Chondrocyte (in vitro differentiated cells): Measurements from ENCODE around the gene HYAL3. TPM values are rescaled to one million over a fixed set of nuclear protein-coding genes. Genes with fewer than 3 reads are reported as not detected.

Experiments used
- DNase-seq: peaks from one replicate; pipeline ENCODE4 v3.0.0; 2021; ENCODE audit warnings: mixed read lengths, low spot score
- H3K27ac Mint-ChIP-seq: one replicate; pipeline ENCODE4 v1.8.0; 2021; ENCODE audit warnings: mild to moderate bottlenecking, moderate library complexity, mixed read lengths; ENCODE audit not compliant: unreplicated experiment
- H3K27me3 Mint-ChIP-seq: 2 replicates; pipeline ENCODE4 v1.8.0; 2021; ENCODE audit warnings: low read depth, mixed read lengths
- H3K36me3 Mint-ChIP-seq: 2 replicates; pipeline ENCODE4 v1.8.0; 2021; ENCODE audit warnings: low read depth, mixed read lengths
- H3K4me1 Mint-ChIP-seq: 2 replicates; pipeline ENCODE4 v1.8.0; 2021; ENCODE audit warnings: low read depth, mild to moderate bottlenecking, mixed read lengths
- H3K4me3 Mint-ChIP-seq: one replicate; pipeline ENCODE4 v1.8.0; 2021; ENCODE audit warnings: mild to moderate bottlenecking, moderate library complexity, mixed read lengths; ENCODE audit not compliant: unreplicated experiment
- H3K9me3 Mint-ChIP-seq: 2 replicates; pipeline ENCODE4 v1.8.0; 2021; ENCODE audit warnings: low read depth, mixed read lengths
- CTCF ChIP-seq: fragments of 200-600 bp; sonication (generic); IDR thresholded peaks from 2 replicates; pipeline ENCODE4 v1.5.0; 2021; ENCODE audit warnings: antibody characterized with exemption, mild to moderate bottlenecking, moderate library complexity
- total RNA-seq: library from RNA; stranded (reverse); gene quantifications from 3 replicates; pipeline ENCODE4 v1.2.1, GENCODE V29; 2021

HYAL3 gene
- total RNA-seq, 1 donor from 2014 or later, result 5.4 TPM

- Mint-ChIP-seq H3K4me1 (peaks cover 30% of the 10 kb centered on the region), H3K4me3 (peak overlapping the region; percentile 86), H3K27ac (peak overlapping the region; percentile 36), H3K9me3 (no peaks in the 10 kb centered on the region), H3K36me3 (peaks cover 3% of the 10 kb centered on the region), H3K27me3 (no peaks in the 10 kb centered on the region)
- no peak for DNase-seq
- no peak for TF ChIP-seq CTCF
Measured at GRCh38 chr3:50327129-50327528, 27.9 kb upstream of the HYAL3 start.

GRCh38 chr3:50326182-50326541 is 27.0 kb upstream of the HYAL3 start:
- TF ChIP-seq CTCF, result no peak
- H3K4me1 Mint-ChIP-seq, result peaks cover 30% of the 10 kb centered on the region
- H3K4me3 Mint-ChIP-seq, result no peak overlapping the region
- no peak for DNase-seq
- H3K36me3 Mint-ChIP-seq, result peaks cover 3% of the 10 kb centered on the region
- no peak overlapping the region for H3K27ac Mint-ChIP-seq
- H3K9me3 Mint-ChIP-seq, result no peaks in the 10 kb centered on the region
- no peaks in the 10 kb centered on the region for H3K27me3 Mint-ChIP-seq

GRCh38 chr3:50325497-50326181 is 26.4 kb upstream of the HYAL3 start:
- DNase-seq, result no peak
- Mint-ChIP-seq H3K4me3 (no peak overlapping the region), H3K27ac (no peak overlapping the region), H3K4me1 (peaks cover 31% of the 10 kb centered on the region), H3K36me3 (peaks cover 2% of the 10 kb centered on the region), H3K9me3 (no peaks in the 10 kb centered on the region), H3K27me3 (no peaks in the 10 kb centered on the region)
- TF ChIP-seq CTCF, result no peak

GRCh38 chr3:50325113-50325480 is 25.9 kb upstream of the HYAL3 start:
- no peak for TF ChIP-seq CTCF
- Mint-ChIP-seq H3K27ac (no peak overlapping the region), H3K4me1 (peaks cover 37% of the 10 kb centered on the region), H3K4me3 (no peak overlapping the region), H3K9me3 (no peaks in the 10 kb centered on the region), H3K36me3 (no peaks in the 10 kb centered on the region), H3K27me3 (no peaks in the 10 kb centered on the region)
- DNase-seq, result no peak

GRCh38 chr3:50324351-50325112 is 25.3 kb upstream of the HYAL3 start:
- Mint-ChIP-seq H3K4me1 (peaks cover 42% of the 10 kb centered on the region), H3K9me3 (no peaks in the 10 kb centered on the region), H3K4me3 (no peak overlapping the region), H3K36me3 (no peaks in the 10 kb centered on the region), H3K27ac (no peak overlapping the region), H3K27me3 (no peaks in the 10 kb centered on the region)
- peak; percentile 86 for TF ChIP-seq CTCF
- DNase-seq, result no peak
